Measurements from ENCODE around the gene TRIM62.
"Not testable (repeated sequence)": the region's sequence is repeated elsewhere in the genome, so short reads cannot be mapped to it uniquely, and the experiment has no call there.

TRIM62 gene

DNA sequence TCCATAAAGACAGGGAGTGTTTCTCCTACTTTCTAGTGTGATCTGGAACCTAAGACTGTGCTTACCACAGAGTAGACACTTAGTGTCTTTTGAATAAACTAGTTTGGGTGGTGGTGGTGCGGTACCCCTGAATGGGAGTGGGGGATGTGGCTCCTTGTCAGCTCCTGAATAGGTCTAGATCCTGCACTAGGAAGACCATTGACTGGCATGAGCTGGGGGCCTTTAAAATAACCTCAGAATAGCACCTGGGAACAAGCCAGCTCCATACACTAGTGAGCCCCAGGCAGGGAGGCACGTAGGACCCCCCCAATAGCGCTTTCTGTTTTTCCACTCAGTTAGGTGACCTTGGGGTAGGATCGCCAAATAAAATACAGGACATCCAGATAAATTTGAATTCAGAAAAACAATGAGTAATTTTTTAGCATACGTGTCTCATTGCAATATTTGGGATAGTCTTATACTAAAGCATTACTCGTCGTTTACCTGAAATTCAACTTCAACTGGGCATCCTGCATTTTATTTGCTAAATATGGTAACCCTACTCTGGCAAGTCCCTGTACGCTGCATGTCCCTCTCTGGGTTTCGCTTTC, 55.3 kb downstream of the TRIM62 start:
- no peaks in the 10 kb centered on the region for H3K36me3 ChIP-seq (ENCODE audit: control insufficient read depth, insufficient read depth, low read length, severe bottlenecking)
- H3K4me1 ChIP-seq (ENCODE audit: control insufficient read depth, insufficient read depth, low read length), result peaks cover 13% of the 10 kb centered on the region
- no peaks in the 10 kb centered on the region for H3K27me3 ChIP-seq (replicated peaks; ENCODE audit: control insufficient read depth, insufficient read depth, low read length)
- DNase-seq (ENCODE audit: low read depth), result no peak
- peak overlapping the region; percentile 93 for H3K4me3 ChIP-seq (ENCODE audit: low read length)
- H3K9me3 ChIP-seq (ENCODE audit: control insufficient read depth, low read length), result no peaks in the 10 kb centered on the region
- peak overlapping the region; percentile 94 for H3K9ac ChIP-seq (ENCODE audit: low read length)

- H3K36me3 ChIP-seq (ENCODE audit: control insufficient read depth, insufficient read depth, low read length, severe bottlenecking); H3K9me3 ChIP-seq (ENCODE audit: control insufficient read depth, low read length); H3K4me3 ChIP-seq (ENCODE audit: low read length): not testable (repeated sequence)
Measured at GRCh38 chr1:33124647-33125046, 57.2 kb downstream of the TRIM62 start.

DNA sequence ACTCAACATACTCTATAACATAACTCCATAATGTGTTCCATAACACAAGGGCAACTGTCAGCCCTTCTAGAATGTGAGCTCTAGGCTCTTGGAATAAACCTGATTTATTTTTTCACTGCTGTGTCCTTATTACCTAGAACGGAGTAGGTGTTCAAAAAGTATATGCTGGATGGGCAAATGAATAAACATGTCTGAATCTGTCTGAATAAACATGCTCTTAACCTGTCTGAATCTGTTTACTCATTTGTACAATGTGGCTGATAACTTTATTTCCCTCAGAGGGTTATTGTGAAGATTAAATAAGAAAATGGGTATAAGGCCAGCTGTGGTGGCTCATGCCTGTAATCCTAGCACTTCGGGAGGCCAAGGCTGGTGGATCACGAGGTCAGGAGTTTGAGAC, 58.6 kb downstream of the TRIM62 start:
- H3K36me3 ChIP-seq (ENCODE audit: control insufficient read depth, insufficient read depth, low read length, severe bottlenecking), result no peaks in the 10 kb centered on the region
- no peak for DNase-seq (ENCODE audit: low read depth)

More at GRCh38 chr1:33124647-33125046, 57.2 kb downstream of the TRIM62 start:
- H3K9ac ChIP-seq (ENCODE audit: low read length); H3K27me3 ChIP-seq (replicated peaks; ENCODE audit: control insufficient read depth, insufficient read depth, low read length); DNase-seq (ENCODE audit: low read depth): not testable (repeated sequence)
- peaks cover 13% of the 10 kb centered on the region for H3K4me1 ChIP-seq (ENCODE audit: control insufficient read depth, insufficient read depth, low read length)

GRCh38 chr1:33122483-33123178, 59.2 kb downstream of the TRIM62 start:
- Histone ChIP-seq H3K4me3 (ENCODE audit: low read length) (no peak overlapping the region), H3K36me3 (ENCODE audit: control insufficient read depth, insufficient read depth, low read length, severe bottlenecking) (no peaks in the 10 kb centered on the region), H3K27me3 (replicated peaks; ENCODE audit: control insufficient read depth, insufficient read depth, low read length) (no peaks in the 10 kb centered on the region), H3K9me3 (ENCODE audit: control insufficient read depth, low read length) (no peaks in the 10 kb centered on the region), H3K9ac (ENCODE audit: low read length) (no peak overlapping the region), H3K4me1 (ENCODE audit: control insufficient read depth, insufficient read depth, low read length) (peaks cover 6% of the 10 kb centered on the region)
- no peak for DNase-seq (ENCODE audit: low read depth)

More for the DNA sequence above, 58.6 kb downstream of the TRIM62 start:
- Histone ChIP-seq H3K4me3 (ENCODE audit: low read length) (no peak overlapping the region), H3K27me3 (replicated peaks; ENCODE audit: control insufficient read depth, insufficient read depth, low read length) (no peaks in the 10 kb centered on the region), H3K9ac (ENCODE audit: low read length) (no peak overlapping the region), H3K9me3 (ENCODE audit: control insufficient read depth, low read length) (no peaks in the 10 kb centered on the region), H3K4me1 (ENCODE audit: control insufficient read depth, insufficient read depth, low read length) (peaks cover 12% of the 10 kb centered on the region)

GRCh38 chr1:33121728-33122127, 60.1 kb downstream of the TRIM62 start:
- no peak for DNase-seq (ENCODE audit: low read depth)
- Histone ChIP-seq H3K4me3 (ENCODE audit: low read length) (no peak overlapping the region), H3K9me3 (ENCODE audit: control insufficient read depth, low read length) (no peaks in the 10 kb centered on the region), H3K9ac (ENCODE audit: low read length) (no peak overlapping the region), H3K4me1 (ENCODE audit: control insufficient read depth, insufficient read depth, low read length) (peaks cover 6% of the 10 kb centered on the region), H3K36me3 (ENCODE audit: control insufficient read depth, insufficient read depth, low read length, severe bottlenecking) (no peaks in the 10 kb centered on the region), H3K27me3 (replicated peaks; ENCODE audit: control insufficient read depth, insufficient read depth, low read length) (no peaks in the 10 kb centered on the region)

GRCh38 chr1:33120436-33121231, 61.2 kb downstream of the TRIM62 start:
- H3K9ac ChIP-seq (ENCODE audit: low read length), result no peak overlapping the region
- no peaks in the 10 kb centered on the region for H3K9me3 ChIP-seq (ENCODE audit: control insufficient read depth, low read length)
- DNase-seq (ENCODE audit: low read depth), result no peak
- no peak overlapping the region for H3K4me3 ChIP-seq (ENCODE audit: low read length)
- H3K27me3 ChIP-seq (replicated peaks; ENCODE audit: control insufficient read depth, insufficient read depth, low read length), result no peaks in the 10 kb centered on the region
- no peaks in the 10 kb centered on the region for H3K4me1 ChIP-seq (ENCODE audit: control insufficient read depth, insufficient read depth, low read length)
- no peaks in the 10 kb centered on the region for H3K36me3 ChIP-seq (ENCODE audit: control insufficient read depth, insufficient read depth, low read length, severe bottlenecking)

- H3K27me3 ChIP-seq (replicated peaks; ENCODE audit: control insufficient read depth, insufficient read depth, low read length), result no peaks in the 10 kb centered on the region
- no peak overlapping the region for H3K4me3 ChIP-seq (ENCODE audit: low read length)
- no peaks in the 10 kb centered on the region for H3K36me3 ChIP-seq (ENCODE audit: control insufficient read depth, insufficient read depth, low read length, severe bottlenecking)
- no peaks in the 10 kb centered on the region for H3K4me1 ChIP-seq (ENCODE audit: control insufficient read depth, insufficient read depth, low read length)
- H3K9me3 ChIP-seq (ENCODE audit: control insufficient read depth, low read length), result no peaks in the 10 kb centered on the region
- no peak for DNase-seq (ENCODE audit: low read depth)
- no peak overlapping the region for H3K9ac ChIP-seq (ENCODE audit: low read length)
Measured at GRCh38 chr1:33119532-33120217, 62.2 kb downstream of the TRIM62 start.

- Histone ChIP-seq H3K9me3 (ENCODE audit: control insufficient read depth, low read length) (no peaks in the 10 kb centered on the region), H3K4me3 (ENCODE audit: low read length) (no peak overlapping the region), H3K36me3 (ENCODE audit: control insufficient read depth, insufficient read depth, low read length, severe bottlenecking) (no peaks in the 10 kb centered on the region), H3K9ac (ENCODE audit: low read length) (no peak overlapping the region), H3K4me1 (ENCODE audit: control insufficient read depth, insufficient read depth, low read length) (no peaks in the 10 kb centered on the region), H3K27me3 (replicated peaks; ENCODE audit: control insufficient read depth, insufficient read depth, low read length) (no peaks in the 10 kb centered on the region)
- DNase-seq (ENCODE audit: low read depth), result no peak
Measured at GRCh38 chr1:33119050-33119449, 62.8 kb downstream of the TRIM62 start.

DNA sequence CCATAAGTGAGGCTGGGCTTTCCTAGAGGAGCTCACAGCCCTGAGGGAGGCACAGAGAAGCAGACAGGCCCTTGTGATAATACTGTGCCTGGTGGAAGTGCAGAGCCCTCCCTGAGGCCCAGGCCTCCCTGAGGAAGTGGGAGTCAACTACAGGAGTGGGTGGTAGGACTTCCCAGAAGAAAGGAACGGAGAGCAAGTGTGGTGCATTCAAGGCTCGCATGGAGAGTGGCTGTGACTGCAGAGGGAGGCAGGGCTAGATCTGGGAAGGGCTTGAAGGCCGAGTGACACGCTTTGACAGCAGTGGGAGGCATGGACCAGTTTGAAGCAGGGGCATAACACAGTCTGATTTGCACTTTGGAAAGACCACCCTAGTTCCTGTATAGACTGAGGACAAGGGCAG, 63.6 kb downstream of the TRIM62 start:
- Histone ChIP-seq H3K9me3 (ENCODE audit: control insufficient read depth, low read length) (no peaks in the 10 kb centered on the region), H3K27me3 (replicated peaks; ENCODE audit: control insufficient read depth, insufficient read depth, low read length) (no peaks in the 10 kb centered on the region), H3K9ac (ENCODE audit: low read length) (no peak overlapping the region), H3K4me1 (ENCODE audit: control insufficient read depth, insufficient read depth, low read length) (no peaks in the 10 kb centered on the region), H3K36me3 (ENCODE audit: control insufficient read depth, insufficient read depth, low read length, severe bottlenecking) (no peaks in the 10 kb centered on the region), H3K4me3 (ENCODE audit: low read length) (no peak overlapping the region)
- DNase-seq (ENCODE audit: low read depth), result no peak

DNA sequence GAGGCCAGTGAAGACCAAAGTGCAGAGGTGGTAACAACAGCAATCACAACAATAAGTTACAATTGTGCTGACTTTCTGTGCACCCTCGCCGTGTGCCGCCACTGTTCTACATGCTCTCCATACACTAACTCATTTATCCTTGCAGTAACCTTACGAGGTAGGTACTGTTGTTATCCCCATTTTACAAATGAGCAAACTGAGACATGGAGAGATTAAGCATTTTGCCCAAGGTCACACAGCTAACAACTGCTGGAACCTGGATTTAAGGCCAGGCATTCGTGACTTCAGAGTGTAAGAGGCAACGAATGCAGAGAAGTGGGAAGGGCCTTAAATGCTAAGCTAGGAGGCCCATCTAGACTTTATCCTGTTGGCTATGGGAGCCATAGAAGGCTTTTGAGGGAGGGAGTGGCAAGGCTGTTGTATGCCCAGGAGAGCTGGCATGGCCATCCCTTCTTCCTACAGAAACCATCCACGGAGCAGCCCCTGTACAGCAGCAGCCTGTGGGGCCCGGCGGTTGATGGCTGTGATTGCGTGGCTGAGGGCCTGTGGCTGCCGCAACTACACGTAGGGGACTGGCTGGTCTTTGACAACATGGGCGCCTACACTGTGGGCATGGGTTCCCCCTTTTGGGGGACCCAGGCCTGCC, 64.3 kb downstream of the TRIM62 start:
- no peaks in the 10 kb centered on the region for H3K36me3 ChIP-seq (ENCODE audit: control insufficient read depth, insufficient read depth, low read length, severe bottlenecking)
- no peaks in the 10 kb centered on the region for H3K9me3 ChIP-seq (ENCODE audit: control insufficient read depth, low read length)
- no peak for DNase-seq (ENCODE audit: low read depth)
- H3K9ac ChIP-seq (ENCODE audit: low read length), result no peak overlapping the region
- H3K4me3 ChIP-seq (ENCODE audit: low read length), result no peak overlapping the region
- H3K27me3 ChIP-seq (replicated peaks; ENCODE audit: control insufficient read depth, insufficient read depth, low read length), result no peaks in the 10 kb centered on the region
- no peaks in the 10 kb centered on the region for H3K4me1 ChIP-seq (ENCODE audit: control insufficient read depth, insufficient read depth, low read length)

Measured in adipocyte (in vitro differentiated cells).